ENCODE data around the gene MMD2.
"Not testable (repeated sequence)": the region's sequence is repeated elsewhere in the genome, so short reads cannot be mapped to it uniquely, and the experiment has no call there.

Gene MMD2

DNA sequence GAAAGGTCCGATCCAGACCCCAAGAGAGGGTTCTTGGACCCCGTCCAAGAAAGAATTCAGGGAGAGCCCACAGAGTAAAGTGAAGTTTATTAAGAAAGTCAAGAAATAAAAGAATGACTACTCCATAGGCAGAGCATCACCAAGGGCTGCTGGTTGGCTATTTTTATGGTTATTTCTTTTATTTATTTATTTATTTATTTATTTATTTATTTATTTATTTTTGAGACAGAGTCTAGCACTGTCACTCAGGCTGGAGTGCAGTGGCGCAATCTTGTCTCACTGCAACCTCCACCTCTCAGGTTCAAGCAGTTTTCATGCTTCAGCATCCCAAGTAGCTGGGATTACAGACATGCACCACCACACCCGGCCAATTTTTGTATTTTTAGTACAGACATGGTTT lies 65.8 kb downstream of the MMD2 start:
- not testable (repeated sequence) for DNase-seq

- DNase-seq, result not testable (repeated sequence)
These were observed 67.5 kb downstream of the MMD2 start for GRCh38 chr7:4891522-4891921.

DNA sequence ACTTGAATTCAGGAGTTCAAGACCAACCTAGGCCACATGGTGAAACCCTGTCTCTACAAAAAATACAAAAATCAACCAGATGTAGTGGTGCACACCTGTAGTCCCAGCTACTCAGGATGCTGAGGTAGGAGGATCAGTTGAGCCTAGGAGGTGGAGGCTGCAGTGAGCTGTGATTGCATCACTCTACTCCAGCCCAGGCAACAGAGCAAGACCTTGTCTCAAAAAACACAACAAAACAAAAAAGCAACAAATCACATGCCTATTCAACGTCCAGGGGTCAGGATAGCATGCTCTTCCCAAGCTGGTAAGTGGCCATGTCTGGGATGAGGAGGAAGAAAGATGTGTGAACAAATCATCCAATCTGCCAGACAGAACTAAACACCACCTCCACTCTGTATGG lies 69.3 kb downstream of the MMD2 start:
- no peak for DNase-seq

DNA sequence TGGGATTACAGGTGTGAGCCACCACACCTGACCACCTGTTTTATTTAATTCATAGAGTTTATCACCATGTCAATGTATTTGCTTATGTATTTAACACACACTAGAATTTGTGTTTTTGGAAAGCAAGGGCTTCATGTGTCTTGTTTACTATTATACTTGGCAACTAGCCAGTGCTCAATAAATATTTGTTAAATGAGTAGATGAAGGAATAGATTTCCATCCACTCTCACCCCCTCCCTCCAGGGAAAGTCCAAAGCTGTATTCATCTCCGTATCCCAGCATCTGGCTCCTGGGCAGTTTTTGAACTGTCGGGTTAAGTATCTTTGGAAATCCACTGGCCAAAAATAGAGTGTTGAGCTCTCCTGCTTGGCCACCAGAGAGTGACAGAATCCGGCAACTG lies 70.8 kb downstream of the MMD2 start:
- no peak for DNase-seq

GRCh38 chr7:4886671-4887070 lies 72.3 kb downstream of the MMD2 start:
- DNase-seq, result no peak

GRCh38 chr7:4885317-4885807 lies 73.6 kb downstream of the MMD2 start:
- DNase-seq, result no peak

DNA sequence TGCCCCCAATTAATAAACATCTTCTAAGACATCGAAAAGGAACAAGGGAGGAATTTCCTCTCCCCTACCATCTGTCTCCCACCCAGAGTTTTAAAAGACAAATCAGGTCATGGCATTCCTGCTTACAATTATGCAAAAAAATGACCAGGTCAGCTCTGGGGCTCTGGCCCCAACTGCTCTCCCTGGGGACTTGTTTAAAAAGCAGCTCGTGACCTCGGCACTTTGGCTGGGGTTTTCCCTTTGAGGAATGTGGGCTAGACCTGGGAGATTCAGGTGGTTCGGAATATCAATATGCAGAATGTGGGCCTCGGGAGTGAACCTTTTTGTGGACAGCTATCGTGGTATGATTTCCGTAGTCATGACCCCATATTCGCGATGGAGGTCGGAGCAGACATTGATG lies 74.8 kb downstream of the MMD2 start:
- no peak for DNase-seq

DNA sequence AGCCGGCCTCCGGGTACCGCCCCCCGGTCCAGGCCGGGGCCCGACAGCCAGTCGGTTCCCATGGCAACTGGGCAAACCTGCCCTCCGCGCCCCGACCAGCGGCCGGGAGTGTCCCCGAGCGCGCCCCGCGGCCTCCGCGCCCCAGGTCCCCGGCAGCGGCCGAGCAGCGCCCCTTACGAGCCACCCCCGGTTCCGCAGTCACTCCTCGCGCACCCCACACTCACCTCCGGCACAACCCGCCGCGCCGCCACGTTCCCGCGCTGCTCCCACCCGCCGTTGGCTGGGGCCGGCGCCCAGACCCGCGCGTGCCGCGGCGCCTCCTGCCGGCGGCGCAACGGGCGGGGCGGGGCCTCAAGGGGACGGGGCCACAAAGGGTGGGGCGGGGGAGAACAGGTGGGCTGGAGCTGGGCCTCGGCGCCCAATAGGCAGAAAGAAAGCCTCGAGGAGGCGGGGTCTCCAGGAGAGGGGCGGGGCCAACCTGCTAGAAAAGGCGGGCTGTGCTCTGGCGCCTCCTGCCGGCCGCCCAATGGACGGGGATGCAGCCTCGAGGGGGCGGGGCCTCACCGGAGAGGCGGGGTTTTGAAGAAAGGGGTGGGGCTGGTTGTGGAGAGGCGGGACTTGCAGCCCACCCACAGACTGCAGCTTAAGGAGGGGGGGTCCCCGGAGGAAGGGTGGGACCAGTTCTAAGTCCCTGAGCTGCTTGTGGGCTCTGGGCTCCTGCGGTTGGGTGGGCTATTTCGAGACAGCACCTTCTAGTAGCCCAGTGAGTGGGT lies 75.4 kb downstream of the MMD2 start, which contains the start of gene RADIL:
Gene RADIL (minus strand): TSS at position 345 of the 773 bp plus-strand sequence. CDS start 5,577 bp downstream, outside the sequence.
- peak; percentile 91 for DNase-seq

DNA sequence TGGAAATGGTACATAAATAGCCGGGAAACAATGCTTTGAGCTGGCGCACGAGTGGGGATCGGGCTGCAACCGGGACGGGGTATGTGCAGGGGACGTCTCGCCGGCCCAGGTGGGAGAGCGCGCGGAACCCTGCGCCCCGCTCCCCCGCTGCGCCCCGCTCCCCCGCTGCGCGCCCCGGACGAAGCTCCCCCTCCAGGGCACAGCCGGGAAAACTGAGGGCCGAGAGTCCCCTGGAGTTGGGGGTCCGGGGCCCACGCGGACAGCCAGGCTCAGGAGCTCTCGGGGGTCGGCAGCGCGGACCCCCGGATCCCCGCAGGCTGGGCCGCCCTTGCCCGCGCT lies 76.0 kb downstream of the MMD2 start:
- DNase-seq, result no peak

DNA sequence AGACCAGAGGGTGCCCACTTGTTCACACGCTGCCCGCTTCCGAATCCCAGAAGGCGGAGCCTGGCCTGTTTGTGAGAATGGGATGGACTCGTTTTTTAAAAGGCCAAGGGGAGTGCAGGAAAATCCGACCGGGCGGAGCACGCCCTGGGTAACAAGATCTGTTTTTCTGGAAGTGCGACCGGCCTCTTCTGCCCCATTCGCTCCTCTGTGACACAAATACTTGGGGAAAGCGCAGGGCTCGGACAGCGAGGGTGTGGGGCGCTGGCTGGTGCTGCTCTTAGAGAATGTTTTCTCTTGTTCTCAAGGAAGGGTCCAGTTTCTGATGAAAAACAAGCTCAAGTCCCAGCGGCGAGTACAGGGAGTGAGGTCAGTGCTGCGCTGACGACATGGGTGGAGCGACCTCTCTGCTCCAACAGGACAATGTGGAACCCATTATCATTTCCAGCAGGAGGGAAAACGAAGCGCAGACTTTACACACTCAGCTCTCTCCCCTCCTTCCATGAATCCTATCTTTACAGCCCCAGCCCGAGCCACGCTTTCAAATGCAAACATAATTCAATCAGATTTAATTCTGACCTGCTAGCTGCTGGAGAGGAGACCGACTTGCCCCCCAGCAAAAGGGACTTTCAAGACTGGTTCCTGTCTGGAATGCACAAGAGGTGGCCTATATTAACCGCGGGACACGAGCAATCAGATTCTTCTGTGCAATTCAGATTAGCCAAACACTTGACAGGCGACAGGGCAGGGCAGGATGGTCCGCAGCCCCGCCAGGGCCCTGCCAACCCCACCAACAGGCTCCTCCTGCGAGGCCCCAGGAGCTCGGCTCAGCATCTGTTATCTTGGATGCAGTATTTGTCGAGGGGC lies 76.6 kb downstream of the MMD2 start:
- DNase-seq, result peak; percentile 77

DNA sequence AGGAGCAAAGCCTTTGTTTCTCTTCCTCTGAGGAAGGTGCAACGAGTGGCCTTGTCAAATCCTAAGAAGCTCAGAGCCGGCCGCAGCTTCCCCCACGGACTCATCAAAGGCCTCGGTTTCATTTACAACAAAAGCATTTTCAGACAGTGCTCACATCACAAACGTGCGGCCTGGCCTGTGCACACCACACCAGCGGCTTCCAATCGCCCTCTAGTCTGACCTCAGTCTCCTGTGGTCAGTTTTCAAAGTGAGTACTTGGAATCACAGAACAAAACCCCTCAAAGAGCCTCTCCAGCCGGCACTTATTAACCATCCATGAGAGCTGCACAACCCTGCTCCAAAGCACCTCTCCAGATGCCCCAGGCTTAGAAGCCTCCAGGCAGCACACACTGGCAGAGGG lies 78.8 kb downstream of the MMD2 start:
- no peak for DNase-seq

- DNase-seq, result no peak
These were observed 79.4 kb downstream of the MMD2 start for GRCh38 chr7:4879396-4880081.

- DNase-seq, result no peak
These were observed 80.4 kb downstream of the MMD2 start for GRCh38 chr7:4878336-4879335.

GRCh38 chr7:4876586-4876985 lies 82.4 kb downstream of the MMD2 start:
- DNase-seq, result no peak

GRCh38 chr7:4875391-4875790 lies 83.6 kb downstream of the MMD2 start:
- no peak for DNase-seq

- DNase-seq, result no peak
These were observed 85.7 kb downstream of the MMD2 start for GRCh38 chr7:4873071-4873944.

DNA sequence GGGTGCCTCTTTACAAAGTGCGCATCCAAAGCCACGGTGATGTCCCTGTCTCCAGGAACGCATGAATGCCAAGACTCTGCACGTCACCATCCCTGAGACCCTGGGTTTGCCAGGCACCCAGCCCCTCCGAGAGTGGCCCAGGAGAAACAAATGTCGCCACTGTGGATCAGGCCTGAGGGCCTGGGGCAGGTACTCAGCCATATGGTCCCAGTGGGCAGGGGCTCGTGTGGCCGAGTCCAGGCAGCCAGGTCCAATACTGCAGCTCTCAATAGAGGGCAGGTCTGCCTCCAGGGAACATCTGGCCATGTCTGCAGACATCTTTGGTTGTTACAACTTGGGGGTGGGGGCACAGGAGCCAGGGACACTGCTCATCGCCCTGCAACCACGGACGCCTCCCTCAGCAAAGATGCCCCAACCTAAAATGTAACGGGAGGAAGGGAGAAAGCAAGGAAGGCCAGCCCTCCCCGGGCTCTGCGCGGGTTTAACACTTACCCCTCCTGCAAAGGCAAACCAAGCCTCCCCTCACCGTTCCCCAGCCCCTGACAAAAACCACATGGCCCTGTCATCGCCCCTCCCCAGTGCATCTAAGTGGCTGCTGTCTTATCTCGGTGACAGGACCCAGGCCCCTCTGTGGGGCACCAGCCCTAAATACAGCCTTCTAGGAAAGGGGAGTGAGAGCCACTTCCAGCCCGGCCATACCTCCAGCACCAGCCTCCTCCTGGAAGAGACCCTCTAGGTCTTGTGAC lies 86.9 kb downstream of the MMD2 start:
- no peak for DNase-seq

GRCh38 chr7:4871056-4871680 lies 87.8 kb downstream of the MMD2 start:
- no peak for DNase-seq

- no peak for DNase-seq
These were observed 90.5 kb downstream of the MMD2 start for GRCh38 chr7:4868493-4868892.
